Lower leg skin (tissue), 4 donors: Measurements from ENCODE around the gene EXO1. TPM values are rescaled to one million over a fixed set of nuclear protein-coding genes. Genes with fewer than 3 reads are reported as not detected.

ENCODE experiments used
- DNase-seq, 2 donors: peaks; one replicate each; pipeline ENCODE4 v3.0.0-alpha.2; 2019; ENCODE audit warnings: low spot score in 2 of 2
- H3K4me3 ChIP-seq: fragments of 200-600 bp; sonication (generic); 2 replicates; pipeline ENCODE4 v1.5.1; 2017; ENCODE audit warnings: mild to moderate bottlenecking, low read depth; ENCODE audit not compliant: poor library complexity, severe bottlenecking
- CTCF ChIP-seq, 3 donors: fragments of 450-650 bp; IDR thresholded peaks; one replicate each; pipeline ENCODE4 v1.5.1; 2016; ENCODE audit warnings: antibody characterized with exemption in 3 of 3, mild to moderate bottlenecking in 3 of 3, moderate library complexity in 2 of 3
- POLR2A ChIP-seq, 2 donors: fragments of 450-650 bp; IDR thresholded peaks; one replicate each; pipeline ENCODE4 v1.6.1; 2016 to 2017; ENCODE audit warnings: antibody characterized with exemption in 2 of 2, mild to moderate bottlenecking in 1 of 2, moderate library complexity in 1 of 2
- WGBS, 2 donors: methylation state at CpG; one replicate each; pipeline ENCODE4 v1.1.5; 2018; 5-methylcytosine and 5-hydroxymethylcytosine counted together
- intact Hi-C: fragments of 100-400 bp; cut with DNase I; formaldehyde crosslinking; loops from one replicate; pipeline ENCODE4 v1.15.0; 2023; ENCODE audit warnings: low total_unique reads
- total RNA-seq, 4 donors: library from RNA; depleted of rRNA; stranded (reverse); fragments of >200 nt; gene quantifications; one replicate each; pipeline ENCODE4 v1.1.0, GENCODE V29; 2016

The EXO1 gene
- total RNA-seq, 4 donors from 2014 or later: 0.52 to 1.2 TPM; not detected in 2

- no peak overlapping the region for H3K4me3 ChIP-seq
- 88 to 90% methylated on average over 2 of the region's 2 CpGs for WGBS, 2 donors
- intact Hi-C loops: no loop called here
- no peak for DNase-seq
- no peak for TF ChIP-seq CTCF (IDR thresholded peaks at IDR 0.05)
- TF ChIP-seq POLR2A (IDR thresholded peaks at IDR 0.05): no peak
These were observed 5.4 kb upstream of the EXO1 start for GRCh38 chr1:241842565-241842964.

GRCh38 chr1:241844593-241844992 is 3.4 kb upstream of the EXO1 start:
- intact Hi-C loops: no loop called here
- WGBS, 2 donors: 87 to 88% methylated on average over 6 of the region's 6 CpGs
- no peak for DNase-seq
- TF ChIP-seq POLR2A (IDR thresholded peaks at IDR 0.05) (no peak), CTCF (IDR thresholded peaks at IDR 0.05) (no peak)
- no peak overlapping the region for H3K4me3 ChIP-seq

- no peak overlapping the region for H3K4me3 ChIP-seq
- no peak for DNase-seq
- intact Hi-C loops: no loop called here
- TF ChIP-seq POLR2A (IDR thresholded peaks at IDR 0.05): no peak
- no peak for TF ChIP-seq CTCF (IDR thresholded peaks at IDR 0.05)
These were observed 1.6 kb upstream of the EXO1 start for GRCh38 chr1:241846375-241846774.

GRCh38 chr1:241846862-241847539 is 1.0 kb upstream of the EXO1 start:
- H3K4me3 ChIP-seq: no peak overlapping the region
- DNase-seq: no peak
- intact Hi-C loops: no loop called here
- 73 to 78% methylated on average over 4 of the region's 4 CpGs for WGBS, 2 donors
- TF ChIP-seq CTCF (IDR thresholded peaks at IDR 0.05) (no peak), POLR2A (IDR thresholded peaks at IDR 0.05) (no peak)

- no peak for TF ChIP-seq POLR2A (IDR thresholded peaks at IDR 0.05)
- WGBS, 2 donors: 6 to 11% methylated on average over 6 of the region's 6 CpGs
- intact Hi-C loops: no loop called here
- DNase-seq: no peak
- H3K4me3 ChIP-seq: peak overlapping the region; percentile 83
These were observed 536 bp upstream of the EXO1 start for GRCh38 chr1:241847540-241847795.

- intact Hi-C loops: no loop called here
- WGBS, 2 donors: 7 to 9% methylated on average over 13 of the region's 13 CpGs
- no peak for DNase-seq
- no peak overlapping the region for H3K4me3 ChIP-seq
- TF ChIP-seq POLR2A (IDR thresholded peaks at IDR 0.05) (no peak), CTCF (IDR thresholded peaks at IDR 0.05) (no peak)
These were observed 811 bp downstream of the EXO1 start for GRCh38 chr1:241848686-241849344.
